Heart right ventricle (tissue), 16 donors: ENCODE measurements around the gene EYA3. TPM values are rescaled to one million over a fixed set of nuclear protein-coding genes. Genes with fewer than 3 reads are reported as not detected.

Source experiments
- ATAC-seq, 8 donors: fragments of 200-7000 bp; cut with Tn5 transposase; one replicate each; pipeline ENCODE4 v1.9.1; 2020; ENCODE audit warnings: mild to moderate bottlenecking in 8 of 8, moderate library complexity in 8 of 8, moderate number of reproducible peaks in 1 of 8
- DNase-seq, 2 donors: peaks; one replicate each; pipeline ENCODE4 v3.0.0-alpha.2; 2020
- H3K27ac ChIP-seq, 10 donors: fragments of 200-600 bp; sonication (generic) in 2 of 10; one replicate each; pipeline versions ENCODE4 v1.5.0 to v1.8.0; 2020 to 2022; ENCODE audit warnings: mild to moderate bottlenecking in 3 of 10
- H3K27me3 ChIP-seq, 7 donors: fragments of 200-600 bp; one replicate each; pipeline ENCODE4 v1.8.0; 2021 to 2022; ENCODE audit warnings: mild to moderate bottlenecking in 2 of 7
- H3K36me3 ChIP-seq, 9 donors: fragments of 200-600 bp; sonication (generic) in 1 of 9; one replicate each; pipeline versions ENCODE4 v1.5.0 to v1.8.0; 2020 to 2022; ENCODE audit warnings: mild to moderate bottlenecking in 2 of 9
- H3K4me1 ChIP-seq, 9 donors: fragments of 200-600 bp; sonication (generic) in 1 of 9; one replicate each; pipeline versions ENCODE4 v1.5.0 to v1.8.0; 2020 to 2022; ENCODE audit warnings: mild to moderate bottlenecking in 4 of 9
- H3K4me3 ChIP-seq, 10 donors: fragments of 200-600 bp; sonication (generic) in 2 of 10; one replicate each; pipeline versions ENCODE4 v1.5.0 to v1.8.0; 2020 to 2022; ENCODE audit warnings: mild to moderate bottlenecking in 7 of 10, moderate library complexity in 2 of 10
- H3K9me3 ChIP-seq, 11 donors: fragments of 200-600 bp in 10 of 11; sonication (generic) in 2 of 11; one replicate each; pipeline versions ENCODE4 v1.5.0 to v1.8.0; 2013 to 2022; ENCODE audit warnings: mild to moderate bottlenecking in 2 of 11, control low read depth in 1 of 11, moderate library complexity in 1 of 11
- CTCF ChIP-seq, 9 donors: fragments of 200-600 bp; sonication (generic) in 2 of 9; IDR thresholded peaks; one replicate each; pipeline versions ENCODE4 v1.5.0 to v1.8.0; 2021 to 2022; ENCODE audit warnings: antibody characterized with exemption in 9 of 9, mild to moderate bottlenecking in 5 of 9, moderate library complexity in 1 of 9
- WGBS, 2 donors: extraction: QIAGEN DNeasy Blood & Tissue Kit; methylation state at CpG; one replicate each; pipeline ENCODE4 v1.1.7; 2013; ENCODE audit warnings: inconsistent platforms in 1 of 2; 5-methylcytosine and 5-hydroxymethylcytosine counted together
- intact Hi-C, 10 donors: fragments of 100-400 bp; cut with DNase I; formaldehyde crosslinking; loops; one replicate each; pipeline versions ENCODE4 v1.11.1 to v1.14.2; 2022
- polyA plus RNA-seq, 2 donors: library from polyadenylated mRNA; stranded (reverse); fragments of 200-250 nt; gene quantifications; one replicate each; pipeline ENCODE4 v1.2.3, GENCODE V29; 2013
- total RNA-seq, 10 donors: library from RNA; stranded (reverse); fragmentation: NEBNext Ultra II Directional in 3 of 10; extraction: Animal tissue kit (Norgen Biotek cat#: 25700) in 3 of 10; gene quantifications; one replicate each; pipeline versions ENCODE4 v1.2.1 to v1.2.4, GENCODE V29; 2021 to 2023
- donor health status: Arrhythmogenic right ventricular cardiomyopathy.
- donor health status: ischemic (EF 13 %, LVEDD 7.1; RV severe dilation, severe dysfunction).
- donor health status: healthy with polysubstance abuse.
- donor health status: DM: no; HTN: yes; CAD: no.
- donor health status: DM: no; HTN: no; CAD: no.
- donor health status: ischemic (EF 25% LVEDD 6.9; RV normal size, moderate dysfunction).
- donor health status: ischemic (EF 25% LVEDD 5.7; RV mildly dilated, moderate dysfunction).
- donor health status: healthy.
- donor health status: DM: yes; HTN: yes; CAD: no.
- donor health status: Ischemic cardiomyopathy.
- donor health status: ischemic (EF 35%, LVEDD 5.7; RV mildly dilated, moderate dysfunction).
- donor health status: nonischemic (EF 11% LVEDD 7.7; RV severe dilation, severe dysfunction).
- donor health status: DM: yes; HTN: yes; CAD: no.
- donor health status: PGD.
- donor health status: ischemic (EF 29% LVEDD 5.4; RV normal size, mild dysfunction).
- donor health status: nonischemic (EF 23%, LVEDD 6.1; RV moderate dilation, normal function).

Gene EYA3
- total and polyA plus RNA-seq, 12 donors, result 3.6 to 22.1 (median 17.3) TPM

GRCh38 chr1:28104866-28105467 lies 16.6 kb upstream of the EYA3 start:
- no peaks in the 10 kb centered on the region for H3K9me3 ChIP-seq
- DNase-seq (no peak), ATAC-seq (peak; percentile 38 to 81 (median 60))
- 25 to 34% methylated on average over 11 of the region's 11 CpGs for WGBS, 2 donors
- TF ChIP-seq CTCF (IDR thresholded peaks at IDR 0.05), result no peak
- peak overlapping the region in 8 of 10 donors; percentile 16 to 46 (median 33) for H3K4me3 ChIP-seq
- H3K4me1 ChIP-seq, result peaks cover 0 to 21% (median 8%) of the 10 kb centered on the region in 9 donors
- peak overlapping the region in 7 of 10 donors; percentile 12 to 59 (median 37) for H3K27ac ChIP-seq
- no peaks in the 10 kb centered on the region for H3K36me3 ChIP-seq
- no peaks in the 10 kb centered on the region for H3K27me3 ChIP-seq
- intact Hi-C loops, result no loop called here

GRCh38 chr1:28102189-28102588 lies 13.8 kb upstream of the EYA3 start:
- peaks cover 0 to 20% (median 8%) of the 10 kb centered on the region in 9 donors for H3K4me1 ChIP-seq
- no peaks in the 10 kb centered on the region for H3K27me3 ChIP-seq
- H3K9me3 ChIP-seq, result no peaks in the 10 kb centered on the region
- no peak overlapping the region for H3K27ac ChIP-seq
- no peaks in the 10 kb centered on the region for H3K36me3 ChIP-seq
- H3K4me3 ChIP-seq, result no peak overlapping the region
- WGBS, 2 donors, result 97 to 98% methylated on average over 1 of the region's 1 CpG
- no peak for ATAC-seq
- no peak for DNase-seq
- intact Hi-C loops, result no loop called here
- TF ChIP-seq CTCF (IDR thresholded peaks at IDR 0.05), result no peak

GRCh38 chr1:28099050-28099769 lies 10.8 kb upstream of the EYA3 start:
- WGBS, 2 donors, result 62 to 74% methylated on average over 5 of the region's 5 CpGs
- Histone ChIP-seq H3K27ac (peak overlapping the region in 6 of 10 donors; percentile 6 to 72 (median 64)), H3K27me3 (no peaks in the 10 kb centered on the region), H3K36me3 (no peaks in the 10 kb centered on the region), H3K4me1 (peaks cover 0 to 12% (median 0%) of the 10 kb centered on the region in 9 donors), H3K9me3 (no peaks in the 10 kb centered on the region), H3K4me3 (no peak overlapping the region)
- DNase-seq, result peak in 1 of 2 donors; percentile 48
- ATAC-seq, result peak; percentile 83 to 98 (median 92)
- no peak for TF ChIP-seq CTCF (IDR thresholded peaks at IDR 0.05)
- intact Hi-C loops, result no loop called here

GRCh38 chr1:28097100-28097472 lies 8.7 kb upstream of the EYA3 start:
- Histone ChIP-seq H3K27ac (no peak overlapping the region), H3K4me3 (no peak overlapping the region), H3K36me3 (no peaks in the 10 kb centered on the region), H3K27me3 (peaks cover 0 to 3% (median 0%) of the 10 kb centered on the region in 7 donors), H3K4me1 (peaks cover 0 to 11% (median 0%) of the 10 kb centered on the region in 9 donors), H3K9me3 (no peaks in the 10 kb centered on the region)
- WGBS, 2 donors, result 84 to 85% methylated on average over 4 of the region's 4 CpGs
- DNase-seq (no peak), ATAC-seq (no peak)
- intact Hi-C loops, result no loop called here
- no peak for TF ChIP-seq CTCF (IDR thresholded peaks at IDR 0.05)
